Colonic mucosa (tissue), 4 donors: ENCODE data around the gene LRMDA. TPM values are rescaled to one million over a fixed set of nuclear protein-coding genes. Genes with fewer than 3 reads are reported as not detected.

ENCODE experiments used
- DNase-seq: peaks from one replicate; pipeline ENCODE4 v3.0.0-alpha.2; 2020
- H3K27ac ChIP-seq: fragments of 200-600 bp; one replicate; pipeline ENCODE4 v1.8.0; 2021
- H3K27me3 ChIP-seq: fragments of 200-600 bp; one replicate; pipeline ENCODE4 v1.8.0; 2021
- H3K36me3 ChIP-seq: fragments of 200-600 bp; one replicate; pipeline ENCODE4 v1.8.0; 2021
- H3K4me1 ChIP-seq: fragments of 200-600 bp; one replicate; pipeline ENCODE4 v1.8.0; 2021; ENCODE audit warnings: mild to moderate bottlenecking
- H3K4me3 ChIP-seq: fragments of 200-600 bp; one replicate; pipeline ENCODE4 v1.8.0; 2021
- H3K9ac ChIP-seq, 2 donors: one replicate each; pipeline ENCODE4 v1.7.0; 2013; ENCODE audit warnings: control low read depth in 2 of 2, low read depth in 2 of 2, low read length in 2 of 2
- H3K9me3 ChIP-seq: fragments of 200-600 bp; one replicate; pipeline ENCODE4 v1.8.0; 2021
- CTCF ChIP-seq: fragments of 200-600 bp; IDR thresholded peaks from one replicate; pipeline ENCODE4 v1.8.0; 2022; ENCODE audit warnings: antibody characterized with exemption, mild to moderate bottlenecking
- intact Hi-C: fragments of 100-400 bp; cut with DNase I; formaldehyde crosslinking; loops from one replicate; pipeline ENCODE4 v1.14.1; 2022
- total RNA-seq, 2 donors: library from RNA; stranded (reverse); fragmentation: NEBNext Ultra II Directional in 1 of 2; extraction: Animal tissue kit (Norgen Biotek cat#: 25700) in 1 of 2; gene quantifications; one replicate each; pipeline ENCODE4 v1.2.1, GENCODE V29; 2021
- donor health status: healthy.
- donor health status: DM: no; HTN: no; CAD: no.
- donor health status: DM: no; HTN: no; CAD: no.

LRMDA gene
- total RNA-seq, 2 donors from 2014 or later: 2.5 to 5.2 TPM

GRCh38 chr10:76301950-76302349 lies 870.5 kb downstream of the LRMDA start:
- no peaks in the 10 kb centered on the region for H3K36me3 ChIP-seq
- no peak for TF ChIP-seq CTCF
- H3K9ac ChIP-seq: no peak overlapping the region
- H3K9me3 ChIP-seq: no peaks in the 10 kb centered on the region
- intact Hi-C loops: loop anchor here (10.0 kb wide), 1 partner anchor 907 kb away; no protein-coding TSS in a partner anchor
- H3K27ac ChIP-seq: no peak overlapping the region
- H3K4me1 ChIP-seq: no peaks in the 10 kb centered on the region
- no peaks in the 10 kb centered on the region for H3K27me3 ChIP-seq
- DNase-seq: no peak
- no peak overlapping the region for H3K4me3 ChIP-seq

- no peak for TF ChIP-seq CTCF
- Histone ChIP-seq H3K27me3 (no peaks in the 10 kb centered on the region), H3K27ac (no peak overlapping the region), H3K9me3 (no peaks in the 10 kb centered on the region), H3K36me3 (no peaks in the 10 kb centered on the region), H3K4me3 (no peak overlapping the region), H3K9ac (no peak overlapping the region), H3K4me1 (no peaks in the 10 kb centered on the region)
- intact Hi-C loops: loop anchor here (10.0 kb wide), 1 partner anchor 908 kb away; no protein-coding TSS in a partner anchor
- no peak for DNase-seq
Measured at GRCh38 chr10:76302481-76302880, 871.1 kb downstream of the LRMDA start.

- no peak overlapping the region for H3K27ac ChIP-seq
Measured at GRCh38 chr10:76302961-76303630, 871.7 kb downstream of the LRMDA start.

GRCh38 chr10:76303682-76304316 lies 872.4 kb downstream of the LRMDA start:
- Histone ChIP-seq H3K27me3 (no peaks in the 10 kb centered on the region), H3K9me3 (no peaks in the 10 kb centered on the region), H3K4me3 (no peak overlapping the region), H3K36me3 (no peaks in the 10 kb centered on the region), H3K9ac (no peak overlapping the region), H3K4me1 (no peaks in the 10 kb centered on the region), H3K27ac (no peak overlapping the region)
- peak; percentile 64 for DNase-seq
- intact Hi-C loops: loop anchor here (10.0 kb wide), 1 partner anchor 909 kb away; no protein-coding TSS in a partner anchor
- TF ChIP-seq CTCF: peak; percentile 44

More at GRCh38 chr10:76302961-76303630, 871.7 kb downstream of the LRMDA start:
- no peaks in the 10 kb centered on the region for H3K4me1 ChIP-seq
- H3K9ac ChIP-seq: no peak overlapping the region
- no peaks in the 10 kb centered on the region for H3K9me3 ChIP-seq
- intact Hi-C loops: loop anchor here (10.0 kb wide), 1 partner anchor 908 kb away; no protein-coding TSS in a partner anchor
- no peaks in the 10 kb centered on the region for H3K36me3 ChIP-seq
- no peaks in the 10 kb centered on the region for H3K27me3 ChIP-seq
- no peak for DNase-seq
- TF ChIP-seq CTCF: no peak
- H3K4me3 ChIP-seq: no peak overlapping the region

GRCh38 chr10:76305930-76306615 lies 874.6 kb downstream of the LRMDA start:
- Histone ChIP-seq H3K4me1 (no peaks in the 10 kb centered on the region), H3K36me3 (no peaks in the 10 kb centered on the region), H3K9ac (no peak overlapping the region), H3K4me3 (no peak overlapping the region), H3K9me3 (no peaks in the 10 kb centered on the region), H3K27ac (no peak overlapping the region), H3K27me3 (no peaks in the 10 kb centered on the region)
- no peak for TF ChIP-seq CTCF
- no peak for DNase-seq
- intact Hi-C loops: loop anchor here (10.0 kb wide), 1 partner anchor 911 kb away; no protein-coding TSS in a partner anchor
